Fibroblast of upper back skin (primary cell): Measurements from ENCODE around the gene SLC2A6.
A peak's percentile ranks its signal among the peaks of the same experiment; 100 is the strongest.
"Not testable (repeated sequence)": the region's sequence is repeated elsewhere in the genome, so short reads cannot be mapped to it uniquely, and the experiment has no call there.

Source experiments
- DNase-seq: peaks from one replicate; pipeline ENCODE4 v3.0.0-alpha.2; 2013

Gene SLC2A6

GRCh38 chr9:133459476-133460404, 19.2 kb downstream of the SLC2A6 start, which contains the start of gene CACFD1:
Gene CACFD1, plus strand, starts transcription at chr9:133459978. Its CDS starts 89 bp downstream, at chr9:133460067.
- DNase-seq, result peak; percentile 90

DNA sequence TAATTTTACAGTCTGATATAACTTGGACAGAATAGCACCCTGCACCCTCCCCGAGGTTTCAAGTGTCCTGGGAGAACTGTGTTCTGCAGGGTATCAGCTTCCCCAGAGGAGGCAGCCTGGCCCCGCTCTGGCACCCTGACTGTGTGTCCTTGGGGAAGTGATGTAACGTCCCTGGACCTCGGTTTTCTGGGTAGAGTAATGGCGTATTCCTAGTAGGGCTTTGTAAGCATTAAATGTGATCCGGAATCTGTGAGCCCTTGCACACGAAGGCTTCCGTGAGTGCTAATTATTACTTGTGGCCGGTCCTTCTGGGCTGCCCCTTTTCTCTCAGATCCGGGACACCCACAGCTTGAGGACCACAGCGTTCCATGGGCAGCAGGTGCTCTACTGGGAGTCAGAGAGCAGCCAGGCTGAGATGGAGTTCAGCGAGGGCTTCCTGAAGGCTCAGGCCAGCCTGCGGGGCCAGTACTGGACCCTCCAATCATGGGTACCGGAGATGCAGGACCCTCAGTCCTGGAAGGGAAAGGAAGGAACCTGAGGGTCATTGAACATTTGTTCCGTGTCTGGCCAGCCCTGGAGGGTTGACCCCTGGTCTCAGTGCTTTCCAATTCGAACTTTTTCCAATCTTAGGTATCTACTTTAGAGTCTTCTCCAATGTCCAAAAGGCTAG, 20.1 kb downstream of the SLC2A6 start:
- no peak for DNase-seq

GRCh38 chr9:133457748-133458147, 21.2 kb downstream of the SLC2A6 start:
- no peak for DNase-seq

- no peak for DNase-seq
Measured at GRCh38 chr9:133457233-133457632, 21.7 kb downstream of the SLC2A6 start.

GRCh38 chr9:133456409-133456808, 22.5 kb downstream of the SLC2A6 start:
- no peak for DNase-seq

DNA sequence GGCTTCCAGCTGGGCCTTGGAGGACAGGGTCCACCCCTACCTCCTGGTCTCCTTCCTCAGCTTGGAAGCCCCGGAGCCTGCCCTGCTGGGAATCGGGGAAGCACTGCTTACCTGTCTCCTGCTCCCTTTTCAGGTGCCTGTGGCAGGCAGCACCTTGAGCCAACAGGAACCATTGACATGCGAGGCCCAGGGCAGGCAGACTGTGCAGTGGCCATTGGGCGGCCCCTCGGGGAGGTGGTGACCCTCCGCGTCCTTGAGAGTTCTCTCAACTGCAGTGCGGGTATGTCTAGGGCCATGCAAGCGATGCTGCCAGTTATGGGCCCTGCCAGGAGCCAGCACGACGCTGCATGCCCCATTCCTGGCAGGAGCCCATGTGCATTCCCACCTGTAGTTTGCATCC, 23.0 kb downstream of the SLC2A6 start:
- DNase-seq, result no peak

- DNase-seq, result no peak
Measured at GRCh38 chr9:133454943-133455673, 23.8 kb downstream of the SLC2A6 start.

- no peak for DNase-seq
Measured at GRCh38 chr9:133454325-133454724, 24.6 kb downstream of the SLC2A6 start.

- no peak for DNase-seq
Measured at GRCh38 chr9:133453651-133454050, 25.2 kb downstream of the SLC2A6 start.

DNA sequence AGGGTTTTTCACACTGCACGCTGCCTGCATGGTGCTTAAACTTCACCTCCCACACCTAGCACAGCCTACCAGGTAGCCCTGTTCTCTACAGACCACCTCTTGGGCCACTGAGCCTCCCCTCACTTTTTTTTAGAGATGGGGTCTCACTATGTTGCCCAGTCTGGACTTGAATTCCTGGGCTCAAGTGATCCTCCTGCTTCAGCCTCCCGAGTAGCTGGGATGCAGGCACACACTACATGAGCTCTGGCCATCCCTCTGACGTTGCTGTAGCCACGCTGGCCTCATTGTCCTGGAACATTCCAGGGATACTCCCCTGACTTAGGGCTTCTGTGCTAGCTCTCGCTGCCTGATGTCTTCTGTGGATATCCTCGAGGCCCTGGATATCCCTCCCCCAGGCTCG, 26.3 kb downstream of the SLC2A6 start:
- DNase-seq, result no peak

- not testable (repeated sequence) for DNase-seq
Measured at GRCh38 chr9:133451865-133452264, 27.0 kb downstream of the SLC2A6 start.

- DNase-seq, result no peak
Measured at GRCh38 chr9:133449760-133450159, 29.1 kb downstream of the SLC2A6 start.

GRCh38 chr9:133448487-133448972, 30.4 kb downstream of the SLC2A6 start:
- DNase-seq, result no peak

DNA sequence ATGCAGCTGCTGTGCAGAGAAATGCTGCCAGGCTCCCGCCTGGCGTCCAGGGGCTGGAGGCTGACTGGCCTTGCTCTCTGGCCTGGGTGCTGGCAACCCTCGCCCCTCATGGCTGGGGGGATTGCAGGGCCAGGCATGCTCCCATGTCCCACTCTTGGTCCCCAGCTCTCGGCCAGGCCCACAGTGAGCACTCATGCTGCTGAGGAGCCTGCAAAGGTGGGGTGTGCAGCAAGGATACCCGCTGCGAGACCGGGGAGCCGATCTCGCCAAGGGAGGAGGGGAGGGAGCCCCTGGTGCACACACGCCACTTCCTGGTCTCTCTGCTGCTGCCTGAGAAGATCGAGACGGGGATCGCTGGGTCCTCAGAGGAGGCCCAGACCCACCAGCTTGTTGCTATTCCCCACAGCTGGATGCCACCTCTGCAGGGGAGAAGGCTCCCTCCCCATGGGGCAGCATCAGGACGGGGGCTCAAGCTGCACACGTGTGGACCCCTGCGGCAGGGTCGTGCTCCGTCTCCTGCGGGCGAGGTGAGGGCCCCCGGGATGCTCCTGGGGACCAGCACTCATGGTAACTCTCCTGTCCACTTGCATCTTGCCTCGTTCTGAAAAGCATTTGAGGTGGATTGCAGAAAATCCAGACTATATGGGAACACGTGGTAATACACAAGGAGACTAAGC, 33.5 kb downstream of the SLC2A6 start:
- DNase-seq, result no peak

- DNase-seq, result no peak
Measured at GRCh38 chr9:133443982-133444381, 34.9 kb downstream of the SLC2A6 start.

- DNase-seq, result no peak
Measured at GRCh38 chr9:133443248-133443647, 35.7 kb downstream of the SLC2A6 start.

GRCh38 chr9:133441571-133441970, 37.3 kb downstream of the SLC2A6 start:
- no peak for DNase-seq

- no peak for DNase-seq
Measured at GRCh38 chr9:133440874-133441273, 38.0 kb downstream of the SLC2A6 start.

DNA sequence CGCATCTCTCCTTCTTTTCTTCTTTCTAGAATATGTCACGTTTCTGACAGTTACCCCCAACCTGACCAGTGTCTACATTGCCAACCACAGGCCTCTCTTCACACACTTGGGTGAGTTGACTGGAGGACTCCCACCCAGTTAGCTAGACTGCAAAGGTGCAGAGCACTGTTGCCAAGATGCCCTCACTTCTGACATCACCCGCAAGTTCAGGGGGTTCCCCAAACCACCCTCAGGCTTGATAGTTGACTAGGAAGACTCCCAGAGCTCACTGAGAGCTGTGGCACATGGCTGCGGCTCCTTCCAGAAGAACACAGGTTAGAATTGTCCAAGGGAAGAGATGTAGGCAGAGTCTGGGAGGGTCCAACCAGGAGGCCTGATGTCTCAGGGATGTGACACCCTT, 39.6 kb downstream of the SLC2A6 start:
- DNase-seq, result no peak

DNA sequence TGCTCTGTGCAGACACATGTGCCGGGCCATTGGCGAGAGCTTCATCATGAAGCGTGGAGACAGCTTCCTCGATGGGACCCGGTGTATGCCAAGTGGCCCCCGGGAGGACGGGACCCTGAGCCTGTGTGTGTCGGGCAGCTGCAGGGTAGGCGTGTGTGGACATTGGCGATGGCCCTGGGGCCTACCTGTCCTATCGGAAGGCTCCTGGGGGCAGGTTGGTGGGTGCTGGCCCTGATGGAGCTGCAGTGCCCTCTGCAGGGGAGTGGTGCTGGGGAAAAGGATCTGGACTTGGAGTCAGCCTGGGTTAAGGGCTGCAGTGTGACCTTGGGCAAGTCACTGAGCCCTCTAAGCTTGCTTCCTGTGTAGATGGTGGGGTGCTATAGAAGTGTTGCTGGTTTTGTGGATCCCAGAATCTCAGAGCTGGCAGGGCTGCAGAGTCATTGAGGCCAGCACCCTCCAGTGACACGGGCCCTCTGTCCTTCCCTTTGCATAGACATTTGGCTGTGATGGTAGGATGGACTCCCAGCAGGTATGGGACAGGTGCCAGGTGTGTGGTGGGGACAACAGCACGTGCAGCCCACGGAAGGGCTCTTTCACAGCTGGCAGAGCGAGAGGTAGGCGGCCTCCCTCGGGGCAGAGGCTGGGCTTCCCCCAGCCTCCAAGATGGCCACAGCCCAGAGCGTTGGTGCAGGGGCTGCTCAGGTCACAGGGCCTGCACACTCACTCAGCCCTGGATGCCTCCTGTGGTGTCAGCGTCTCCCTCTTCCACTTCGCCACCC, 41.0 kb downstream of the SLC2A6 start:
- DNase-seq, result no peak

GRCh38 chr9:133436681-133437080, 42.2 kb downstream of the SLC2A6 start:
- DNase-seq, result no peak

DNA sequence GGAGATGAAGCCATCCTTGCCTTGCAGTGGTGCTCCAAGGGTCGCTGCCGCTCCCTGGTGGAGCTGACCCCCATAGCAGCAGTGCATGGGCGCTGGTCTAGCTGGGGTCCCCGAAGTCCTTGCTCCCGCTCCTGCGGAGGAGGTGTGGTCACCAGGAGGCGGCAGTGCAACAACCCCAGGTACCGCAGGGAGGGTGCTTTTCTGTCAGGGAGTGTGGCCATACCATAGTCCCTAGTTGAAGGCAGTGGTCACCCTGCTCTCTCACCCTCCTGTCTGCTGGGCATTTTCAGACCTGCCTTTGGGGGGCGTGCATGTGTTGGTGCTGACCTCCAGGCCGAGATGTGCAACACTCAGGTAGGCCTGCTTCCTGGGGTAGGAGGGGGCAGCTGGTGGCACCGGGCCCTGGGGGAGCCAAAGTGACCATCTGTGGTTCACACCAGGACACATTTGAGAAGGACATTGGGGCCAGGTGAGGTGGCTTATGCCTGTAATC, 45.5 kb downstream of the SLC2A6 start:
- no peak for DNase-seq
